Tibial artery (tissue), 4 donors: ENCODE results near the gene B3GAT3.
"Not testable (repeated sequence)": the region's sequence is repeated elsewhere in the genome, so short reads cannot be mapped to it uniquely, and the experiment has no call there.

Experiments used
- DNase-seq, 2 donors: peaks; one replicate each; pipeline ENCODE4 v3.0.0-alpha.2; 2019
- H3K27ac ChIP-seq, 2 donors: fragments of 200-600 bp; sonication (generic) in 1 of 2; 1 replicate in 1 of 2; 2 replicates in 1 of 2; pipeline ENCODE4 v1.5.1; 2018 to 2019; ENCODE audit warnings: mild to moderate bottlenecking in 1 of 2
- H3K27me3 ChIP-seq, 2 donors: fragments of 200-600 bp; sonication (generic) in 1 of 2; one replicate each; pipeline versions ENCODE4 v1.5.1 to v1.6.0; 2016 to 2019
- H3K36me3 ChIP-seq, 3 donors: fragments of 200-600 bp; sonication (generic) in 2 of 3; one replicate each; pipeline ENCODE4 v1.5.1; 2016 to 2019; ENCODE audit warnings: mild to moderate bottlenecking in 2 of 3
- H3K4me1 ChIP-seq, 4 donors: fragments of 200-600 bp; sonication (generic) in 2 of 4; 1 replicate in 3 of 4; 2 replicates in 1 of 4; pipeline ENCODE4 v1.5.1; 2016 to 2019
- H3K4me3 ChIP-seq, 2 donors: fragments of 200-600 bp; sonication (generic) in 1 of 2; 1 replicate in 1 of 2; 2 replicates in 1 of 2; pipeline ENCODE4 v1.5.1; 2018 to 2019; ENCODE audit warnings: mild to moderate bottlenecking in 2 of 2
- H3K9me3 ChIP-seq, 3 donors: fragments of 200-600 bp; sonication (generic) in 1 of 3; one replicate each; pipeline ENCODE4 v1.5.1; 2016 to 2019
- intact Hi-C: fragments of 100-400 bp; cut with DNase I; formaldehyde crosslinking; loops from one replicate; pipeline ENCODE4 v1.15.0; 2023; ENCODE audit warnings: low total_unique reads
- TF ChIP-seq, protein P1 (sequence below), 2 experiments: fragments of 200-600 bp in 1 of 2; fragments of 450-650 bp in 1 of 2; IDR thresholded peaks; one replicate each; pipeline ENCODE4 v1.5.1; 2017 to 2019; ENCODE audit warnings: antibody characterized with exemption in 2 of 2, mild to moderate bottlenecking in 1 of 2, moderate library complexity in 1 of 2

The B3GAT3 gene

DNA sequence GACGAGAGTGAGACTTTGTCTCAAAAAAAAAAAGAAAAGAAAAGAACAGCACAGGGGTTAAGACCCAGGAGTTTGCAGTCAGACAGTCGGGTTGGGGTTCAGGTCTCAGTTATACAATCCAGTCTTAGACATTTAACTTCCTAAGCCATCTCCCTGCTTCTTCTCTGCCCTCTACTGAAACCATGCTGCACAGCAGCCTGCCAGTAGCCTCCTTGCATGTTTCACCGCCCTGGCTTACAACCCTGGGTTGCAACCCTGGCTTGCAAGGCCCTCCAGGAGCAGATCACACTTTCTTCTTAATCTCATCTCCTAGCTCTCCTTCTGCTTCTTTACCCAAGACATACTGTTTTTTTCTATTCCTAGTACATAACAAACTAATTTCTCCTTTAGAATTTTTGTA is 5.9 kb upstream of the B3GAT3 start:
- Histone ChIP-seq H3K27me3 (no peaks in the 10 kb centered on the region), H3K27ac (no peak overlapping the region), H3K4me3 (no peak overlapping the region), H3K4me1 (peaks cover 0 to 1% (median 0%) of the 10 kb centered on the region in 4 donors), H3K9me3 (no peaks in the 10 kb centered on the region), H3K36me3 (peaks cover 70 to 82% (median 78%) of the 10 kb centered on the region in 3 donors)
- TF ChIP-seq, protein P1, sequence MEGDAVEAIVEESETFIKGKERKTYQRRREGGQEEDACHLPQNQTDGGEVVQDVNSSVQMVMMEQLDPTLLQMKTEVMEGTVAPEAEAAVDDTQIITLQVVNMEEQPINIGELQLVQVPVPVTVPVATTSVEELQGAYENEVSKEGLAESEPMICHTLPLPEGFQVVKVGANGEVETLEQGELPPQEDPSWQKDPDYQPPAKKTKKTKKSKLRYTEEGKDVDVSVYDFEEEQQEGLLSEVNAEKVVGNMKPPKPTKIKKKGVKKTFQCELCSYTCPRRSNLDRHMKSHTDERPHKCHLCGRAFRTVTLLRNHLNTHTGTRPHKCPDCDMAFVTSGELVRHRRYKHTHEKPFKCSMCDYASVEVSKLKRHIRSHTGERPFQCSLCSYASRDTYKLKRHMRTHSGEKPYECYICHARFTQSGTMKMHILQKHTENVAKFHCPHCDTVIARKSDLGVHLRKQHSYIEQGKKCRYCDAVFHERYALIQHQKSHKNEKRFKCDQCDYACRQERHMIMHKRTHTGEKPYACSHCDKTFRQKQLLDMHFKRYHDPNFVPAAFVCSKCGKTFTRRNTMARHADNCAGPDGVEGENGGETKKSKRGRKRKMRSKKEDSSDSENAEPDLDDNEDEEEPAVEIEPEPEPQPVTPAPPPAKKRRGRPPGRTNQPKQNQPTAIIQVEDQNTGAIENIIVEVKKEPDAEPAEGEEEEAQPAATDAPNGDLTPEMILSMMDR (IDR thresholded peaks at IDR 0.05): no peak
- DNase-seq: no peak
- intact Hi-C loops: no loop called here

DNA sequence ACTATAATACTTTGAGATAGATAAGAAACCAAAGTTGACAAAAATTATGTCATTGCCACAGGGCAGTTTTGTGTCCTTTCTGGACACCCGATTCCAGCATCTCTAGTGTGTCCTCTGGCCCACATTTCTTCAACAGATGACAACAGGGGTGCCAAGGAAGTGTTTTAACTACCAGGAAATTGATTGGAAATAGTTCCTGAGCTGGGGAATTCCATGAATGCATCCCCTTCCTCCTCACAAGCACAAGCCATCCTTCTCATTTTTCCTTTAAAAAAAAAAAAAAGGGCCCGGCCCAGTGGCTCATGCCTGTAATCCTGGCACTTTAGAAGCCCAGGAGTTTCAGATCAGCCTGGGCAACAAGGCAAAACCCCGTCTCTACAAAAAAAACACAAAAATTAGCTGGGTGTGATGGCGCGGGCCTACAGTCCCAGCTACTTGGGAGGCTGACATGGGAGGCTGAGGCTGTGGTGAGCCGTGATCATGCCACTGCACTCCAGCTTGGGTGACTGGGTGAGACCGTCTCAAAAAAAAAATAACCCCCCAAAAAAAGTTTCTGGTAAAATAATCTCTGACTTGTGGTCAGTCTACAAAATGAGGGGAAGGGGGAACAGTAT is 797 bp upstream of the B3GAT3 start:
- H3K4me3 ChIP-seq: peak overlapping the region; percentile 79 to 80
- TF ChIP-seq, protein P1 (IDR thresholded peaks at IDR 0.05): no peak
- peaks cover 25 to 32% (median 28%) of the 10 kb centered on the region in 3 donors for H3K36me3 ChIP-seq
- peaks cover 0 to 23% (median 15%) of the 10 kb centered on the region in 4 donors for H3K4me1 ChIP-seq
- peak overlapping the region; percentile 83 to 87 for H3K27ac ChIP-seq
- intact Hi-C loops: no loop called here
- DNase-seq: no peak
- no peaks in the 10 kb centered on the region for H3K9me3 ChIP-seq
- H3K27me3 ChIP-seq: no peaks in the 10 kb centered on the region

DNA sequence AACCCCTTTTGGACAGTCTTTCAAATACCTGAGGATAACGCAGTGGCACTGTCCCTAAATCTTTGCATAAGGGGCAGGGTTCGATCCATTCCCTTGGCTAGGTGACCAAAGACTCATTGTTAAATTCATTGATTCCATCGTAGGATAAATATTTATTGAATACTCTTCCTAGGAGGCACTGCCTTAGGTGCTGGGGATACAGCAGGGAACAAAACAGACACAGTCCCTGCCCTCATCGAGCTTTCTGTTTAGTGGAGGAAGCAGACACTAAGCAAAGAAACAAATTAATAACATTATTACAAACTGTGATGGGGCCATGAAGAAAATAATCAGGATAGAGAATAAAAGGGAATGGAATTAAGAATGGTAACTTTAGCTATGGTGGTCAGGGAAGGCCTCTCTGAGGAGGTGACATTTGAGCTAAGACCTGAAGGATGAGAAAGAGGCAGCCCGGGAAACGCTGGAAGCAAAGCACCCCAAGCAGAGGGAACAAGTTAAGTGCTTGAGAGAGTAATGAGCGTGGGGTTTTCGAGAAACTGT is 689 bp downstream of the B3GAT3 start:
- TF ChIP-seq, protein P1 (IDR thresholded peaks at IDR 0.05): no peak
- intact Hi-C loops: no loop called here
- Histone ChIP-seq H3K9me3 (no peaks in the 10 kb centered on the region), H3K27me3 (no peaks in the 10 kb centered on the region), H3K4me3 (peak overlapping the region; percentile 79 to 80), H3K36me3 (peaks cover 11 to 32% (median 14%) of the 10 kb centered on the region in 3 donors), H3K27ac (peak overlapping the region; percentile 83 to 87), H3K4me1 (peaks cover 0 to 23% (median 15%) of the 10 kb centered on the region in 4 donors)
- DNase-seq: no peak

DNA sequence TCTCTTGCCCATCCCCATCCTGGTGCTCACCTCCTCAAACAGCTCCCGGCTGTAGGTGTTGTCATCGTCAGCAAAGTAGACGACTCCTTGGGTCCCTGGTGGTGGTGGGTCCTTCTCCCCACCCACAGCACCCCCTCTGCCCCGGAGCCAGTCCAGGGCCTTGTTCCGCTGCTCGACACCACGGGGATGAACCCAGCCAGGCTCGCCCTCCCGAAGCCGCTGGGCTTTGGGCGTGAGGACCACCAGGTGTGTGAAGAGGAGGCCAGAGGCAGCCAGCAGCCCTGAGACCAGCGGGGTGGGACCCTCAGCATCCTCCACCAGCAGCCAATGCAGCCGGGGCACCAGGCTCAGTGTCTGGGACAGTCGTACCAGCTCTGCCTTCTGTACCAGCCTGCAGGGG is 4.8 kb downstream of the B3GAT3 start:
- H3K9me3 ChIP-seq, DNase-seq, H3K4me3 ChIP-seq, H3K27me3 ChIP-seq, H3K27ac ChIP-seq: not testable (repeated sequence)
- H3K36me3 ChIP-seq: peaks cover 0 to 32% (median 7%) of the 10 kb centered on the region in 3 donors
- intact Hi-C loops: loop anchor here (10.0 kb wide), 1 partner anchor 88 kb away; the partner anchor contains the start of genes BSCL2 and GNG3
- H3K4me1 ChIP-seq: peaks cover 0 to 34% (median 24%) of the 10 kb centered on the region in 4 donors

DNA sequence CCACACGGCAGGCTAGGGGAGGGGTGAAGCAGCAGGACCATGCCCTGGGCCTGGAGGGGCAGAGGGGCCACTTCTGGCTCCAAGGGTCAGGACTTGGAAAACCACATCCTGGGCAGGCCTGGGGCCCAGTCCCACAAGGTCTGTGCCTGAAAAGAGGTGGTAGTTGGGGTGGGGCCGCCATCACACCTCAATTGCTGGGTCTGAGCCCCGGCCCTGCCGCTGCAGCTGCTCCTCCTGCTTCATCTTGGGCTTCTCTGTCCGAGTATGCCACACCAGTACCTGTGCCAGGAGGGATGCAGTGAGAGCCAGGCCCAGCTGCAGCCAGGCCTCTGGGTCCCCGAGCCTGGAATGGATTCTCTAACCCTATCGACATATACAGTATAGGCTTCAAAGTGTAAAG is 6.3 kb downstream of the B3GAT3 start:
- DNase-seq: no peak
- Histone ChIP-seq H3K27ac (no peak overlapping the region), H3K27me3 (no peaks in the 10 kb centered on the region), H3K4me3 (no peak overlapping the region), H3K4me1 (peaks cover 0 to 40% (median 28%) of the 10 kb centered on the region in 4 donors), H3K9me3 (no peaks in the 10 kb centered on the region), H3K36me3 (peaks cover 0 to 37% (median 11%) of the 10 kb centered on the region in 3 donors)
- TF ChIP-seq, protein P1 (IDR thresholded peaks at IDR 0.05): no peak
- intact Hi-C loops: loop anchor here (10.0 kb wide), 1 partner anchor 89 kb away; the partner anchor contains the start of genes BSCL2 and GNG3

DNA sequence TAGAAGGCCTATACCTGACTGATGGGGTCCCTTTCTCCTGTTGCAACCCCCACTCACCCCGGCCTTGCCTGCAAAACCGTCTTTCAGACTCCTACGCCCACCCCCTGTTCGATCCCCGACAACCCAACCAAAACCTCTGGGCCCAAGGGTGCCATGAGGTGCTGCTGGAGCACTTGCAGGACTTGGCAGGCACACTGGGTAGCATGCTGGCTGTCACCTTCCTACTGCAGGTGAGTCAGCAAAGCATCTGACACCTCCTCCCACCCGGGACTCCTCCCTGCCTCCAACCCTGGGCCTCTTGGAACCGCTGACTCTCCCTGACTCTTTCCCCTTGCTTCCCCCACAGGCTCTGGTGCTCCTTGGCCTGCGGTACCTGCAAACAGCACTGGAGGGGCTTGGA is 7.5 kb downstream of the B3GAT3 start:
- no peak overlapping the region for H3K4me3 ChIP-seq
- no peak for DNase-seq
- TF ChIP-seq, protein P1 (IDR thresholded peaks at IDR 0.05): no peak
- peaks cover 0 to 48% (median 23%) of the 10 kb centered on the region in 3 donors for H3K36me3 ChIP-seq
- H3K27ac ChIP-seq: peak overlapping the region; percentile 95 to 98
- H3K9me3 ChIP-seq: no peaks in the 10 kb centered on the region
- H3K4me1 ChIP-seq: peaks cover 0 to 33% (median 27%) of the 10 kb centered on the region in 4 donors
- no peaks in the 10 kb centered on the region for H3K27me3 ChIP-seq
- intact Hi-C loops: loop anchor here (10.0 kb wide), 1 partner anchor 91 kb away; the partner anchor contains the start of genes BSCL2 and GNG3
